Fibroblast of skin of right quadriceps (primary cell): ENCODE measurements around the gene SURF4.

Source experiments
- DNase-seq: peaks from one replicate; pipeline ENCODE4 v3.0.0-alpha.2; 2013

Gene SURF4

DNA sequence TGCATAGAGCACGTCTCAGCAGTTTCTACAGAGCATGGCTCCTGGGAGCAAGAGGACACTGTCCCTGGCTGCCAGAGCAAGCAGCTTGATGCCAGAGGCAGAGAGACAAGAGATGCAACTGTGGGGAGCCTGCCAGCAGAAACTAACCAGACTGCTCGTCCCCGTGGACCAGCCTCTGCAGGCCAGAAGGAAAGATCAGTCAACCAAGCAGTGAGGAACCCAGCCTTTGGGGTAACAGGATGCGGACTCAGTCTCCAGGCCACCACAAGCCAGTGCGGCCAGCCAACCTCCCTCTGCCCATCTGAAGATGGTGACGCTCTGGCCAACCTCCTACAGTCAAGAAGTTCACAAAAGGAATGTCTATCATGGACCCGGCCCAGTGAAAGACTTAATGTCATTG, 3.7 kb downstream of the SURF4 start:
- DNase-seq: no peak

DNA sequence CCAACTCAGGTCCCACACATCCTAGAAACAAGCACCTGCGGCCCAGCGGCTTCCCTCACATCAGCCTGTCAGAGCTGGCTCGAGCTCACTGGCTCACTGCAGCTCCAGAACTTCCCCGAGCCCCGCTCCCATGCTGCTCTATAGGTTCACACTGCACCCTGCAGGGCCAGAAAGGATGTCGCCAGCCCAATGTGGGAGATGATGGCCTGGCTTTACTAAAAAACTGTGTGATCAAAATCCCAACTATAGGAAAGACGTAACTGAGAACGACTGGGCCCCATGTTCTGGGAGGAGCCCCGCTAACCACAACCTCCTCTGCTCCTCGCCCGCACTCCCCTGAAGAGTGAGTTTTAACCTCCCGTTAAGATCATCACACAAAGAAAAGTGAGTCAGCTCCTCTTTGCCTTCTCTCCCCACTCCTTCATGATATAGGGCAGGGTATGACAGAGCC, 4.6 kb downstream of the SURF4 start:
- DNase-seq: peak; percentile 22

DNA sequence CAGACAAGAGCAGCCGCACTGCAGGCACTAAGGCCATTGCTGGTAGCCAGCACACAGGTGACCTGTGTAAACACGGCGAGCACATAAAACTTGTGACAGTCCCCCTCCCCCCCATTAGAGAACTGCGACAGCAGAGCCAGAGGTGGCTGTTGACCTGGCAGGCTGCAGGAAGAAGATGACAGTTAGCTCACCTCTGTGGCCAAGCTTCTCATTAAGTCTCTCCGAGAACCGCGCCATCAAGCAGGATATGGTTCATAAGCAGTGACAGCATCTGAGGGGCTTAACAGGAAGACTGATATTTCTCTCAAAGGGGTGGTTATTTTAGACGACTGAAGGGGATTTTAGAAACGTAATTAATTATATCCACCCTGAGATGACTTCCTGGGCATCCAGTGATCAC, 5.2 kb downstream of the SURF4 start:
- no peak for DNase-seq

DNA sequence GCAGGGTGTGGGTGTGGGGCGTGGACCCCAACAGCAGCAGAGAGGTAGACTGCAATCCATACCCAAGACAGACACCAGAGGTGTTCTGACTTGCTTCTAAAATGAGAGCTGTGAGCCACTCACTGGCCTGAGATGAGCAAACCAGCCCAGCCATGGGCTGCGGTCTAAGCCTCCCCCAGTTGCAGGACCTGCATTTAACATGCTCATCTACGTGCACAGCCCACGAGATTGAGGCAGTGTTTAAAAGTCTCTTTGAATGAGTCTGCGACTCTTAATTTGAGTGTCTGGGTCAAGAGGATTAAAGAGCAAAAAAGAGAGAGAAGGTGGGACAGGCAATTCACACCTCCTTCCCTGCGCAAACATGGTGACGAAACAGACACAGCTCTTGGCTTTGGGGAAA, 5.9 kb downstream of the SURF4 start:
- no peak for DNase-seq

DNA sequence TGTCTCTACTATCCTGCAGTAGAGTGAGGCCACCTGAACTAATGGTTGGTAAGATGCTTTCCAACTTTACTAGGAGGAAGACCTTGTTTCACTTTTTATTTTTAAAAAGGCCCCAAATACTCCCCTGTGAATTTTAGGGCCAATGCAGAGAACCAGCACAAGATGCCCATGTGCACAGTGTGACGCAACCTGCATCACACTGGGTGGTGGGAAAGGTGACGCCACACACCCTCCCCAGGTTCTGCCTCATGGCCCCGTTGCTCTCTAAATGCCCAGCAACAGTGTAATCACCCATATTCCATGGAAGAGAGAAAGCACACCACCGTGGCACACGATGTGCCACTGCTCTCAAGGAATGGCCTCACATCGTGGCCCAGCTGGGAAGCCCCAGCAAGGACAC, 6.4 kb downstream of the SURF4 start:
- DNase-seq: no peak

DNA sequence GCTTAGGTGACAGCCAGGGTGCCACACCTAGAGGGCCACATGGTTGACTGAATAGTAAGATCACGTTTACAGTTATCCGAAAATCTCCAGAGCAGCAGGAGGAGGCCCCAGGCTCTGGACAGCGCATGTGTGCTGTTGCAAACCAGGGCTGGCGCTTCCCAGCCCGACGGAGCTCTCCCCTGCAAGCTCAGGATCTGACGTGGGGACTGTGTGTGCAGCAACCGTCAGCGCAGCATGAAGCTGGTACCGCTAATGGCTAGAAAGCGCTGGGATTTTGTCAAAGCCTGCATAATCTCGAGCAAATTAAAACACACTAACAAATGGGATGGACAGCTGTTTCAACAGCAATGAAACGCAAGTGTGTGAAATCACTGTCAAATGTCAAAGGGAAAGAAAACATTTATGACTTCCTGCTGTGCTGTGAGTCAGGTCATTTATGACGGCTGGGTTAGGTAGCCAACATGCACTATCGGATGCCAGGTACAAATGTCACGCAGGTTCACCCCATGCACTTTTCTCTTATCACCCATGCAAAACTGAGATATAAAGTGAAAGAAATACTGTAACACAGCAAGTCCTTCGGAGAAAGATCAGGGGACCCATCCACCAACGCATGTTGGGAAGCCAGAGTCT, 7.5 kb downstream of the SURF4 start:
- DNase-seq: no peak

DNA sequence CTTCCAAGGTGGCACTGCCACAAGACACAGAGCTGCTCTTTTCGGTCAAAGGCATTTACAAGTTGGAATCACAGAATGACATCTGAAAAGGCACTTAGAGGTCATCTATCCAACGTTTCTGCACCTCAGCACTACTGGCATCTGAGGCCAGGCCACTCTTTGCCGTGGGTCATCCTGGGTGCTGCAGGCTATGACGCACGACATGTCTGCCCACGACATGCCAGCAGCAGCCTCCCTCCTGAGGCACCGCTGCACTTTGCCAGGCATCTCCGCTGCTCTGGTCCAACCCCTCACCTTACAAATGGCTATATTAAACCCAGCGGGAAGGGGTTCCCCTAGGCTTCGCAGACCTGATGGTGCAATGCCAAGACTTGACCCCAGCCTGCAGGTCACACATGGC, 8.1 kb downstream of the SURF4 start:
- DNase-seq: no peak

DNA sequence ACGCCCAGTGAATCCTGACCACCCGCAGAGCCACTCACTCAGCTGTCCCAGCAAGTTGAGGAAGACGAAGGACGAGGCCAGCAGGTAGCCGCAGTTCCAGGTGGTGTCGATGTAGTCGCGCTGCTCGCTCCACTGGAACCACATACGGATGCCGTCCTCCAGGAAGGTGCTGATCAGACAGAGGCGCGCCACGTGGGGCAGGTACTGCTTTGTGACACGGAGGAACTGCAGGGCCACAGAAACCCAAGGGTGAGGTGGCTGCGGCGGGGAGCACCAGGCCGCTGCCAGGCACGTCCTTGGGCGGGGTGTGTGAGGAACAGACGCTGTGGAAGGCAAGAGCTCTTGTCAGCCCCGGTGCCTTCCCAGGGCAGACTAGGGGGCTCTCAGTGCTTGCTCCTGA, 8.6 kb downstream of the SURF4 start:
- no peak for DNase-seq

DNA sequence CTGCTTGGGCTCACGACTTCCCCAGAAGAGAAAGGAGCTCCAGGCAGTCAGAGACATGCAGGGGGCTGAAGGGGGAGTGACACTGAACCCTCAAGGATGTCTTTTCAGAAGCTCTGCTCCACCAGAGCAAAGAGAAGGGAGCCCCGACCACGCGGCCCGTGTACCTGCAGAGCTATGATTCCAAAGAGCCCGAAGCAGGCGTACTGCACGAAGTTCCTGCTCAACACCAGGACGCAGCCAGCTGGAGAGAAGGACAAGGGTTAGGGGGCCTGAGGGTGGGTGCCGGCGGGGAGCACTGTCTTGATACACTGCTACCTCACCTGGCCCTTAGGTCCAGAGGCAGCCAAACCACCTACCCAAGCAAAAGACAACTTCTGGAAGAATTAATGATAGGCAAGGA, 9.4 kb downstream of the SURF4 start:
- DNase-seq: no peak

DNA sequence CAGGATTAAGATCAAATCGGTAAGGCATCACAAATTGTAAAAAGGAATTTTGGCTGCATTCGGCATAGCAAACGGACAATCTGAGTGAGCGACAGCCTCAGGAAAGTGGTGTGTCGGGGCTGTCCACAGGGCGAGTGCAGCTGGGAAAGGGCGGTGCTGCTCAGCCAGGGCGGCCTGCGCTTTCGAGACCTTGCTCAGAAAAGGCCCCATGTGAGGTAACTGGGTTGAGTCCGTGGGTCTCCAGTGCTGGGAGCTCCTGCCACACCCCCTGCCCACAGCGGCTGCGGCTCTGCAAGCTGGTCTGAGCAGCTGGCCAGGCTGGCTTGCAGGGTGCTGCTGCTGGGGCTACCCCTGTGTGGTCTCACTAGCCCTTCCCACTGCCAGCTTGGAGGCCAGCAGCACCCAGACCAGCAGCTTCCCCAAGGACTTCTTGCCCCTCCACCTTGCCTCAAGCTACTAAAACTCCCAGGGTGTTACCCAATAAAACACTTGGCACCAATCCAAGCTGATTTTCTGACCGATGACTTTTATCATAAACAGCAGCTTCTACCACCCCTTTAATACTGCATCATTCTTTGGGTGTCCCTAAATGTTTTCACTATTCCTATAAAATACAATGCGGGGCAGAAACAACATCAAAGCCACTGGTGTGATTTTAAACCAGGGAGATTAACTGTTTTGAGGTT, 13.4 kb downstream of the SURF4 start:
- no peak for DNase-seq

DNA sequence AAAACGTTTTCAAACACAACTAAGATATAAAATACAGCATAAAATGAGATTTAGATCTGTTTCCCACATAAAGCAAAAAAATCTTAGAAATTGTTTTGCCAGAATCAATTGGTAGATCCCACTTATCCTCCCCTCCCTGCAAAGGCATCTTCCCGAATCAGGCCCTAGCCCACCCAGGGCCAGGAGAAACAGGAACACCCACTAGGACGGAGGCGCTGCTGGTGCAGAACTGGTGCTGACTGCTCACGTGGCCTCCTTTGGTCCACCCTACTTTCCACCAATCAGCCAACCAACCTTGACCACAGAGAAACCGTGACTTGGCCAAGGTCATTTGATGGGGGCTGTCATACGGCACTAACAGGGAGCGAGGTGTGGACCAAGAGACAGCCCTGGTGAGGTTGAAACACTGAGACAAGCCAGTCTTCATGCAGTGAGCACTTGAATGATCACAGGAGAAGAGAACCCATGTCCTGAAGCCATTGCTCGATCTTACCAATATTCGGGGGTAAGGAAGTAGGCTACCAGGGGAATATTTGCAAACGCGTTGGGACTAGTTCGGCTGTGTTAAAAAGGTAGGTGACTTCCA, 14.3 kb downstream of the SURF4 start:
- no peak for DNase-seq

DNA sequence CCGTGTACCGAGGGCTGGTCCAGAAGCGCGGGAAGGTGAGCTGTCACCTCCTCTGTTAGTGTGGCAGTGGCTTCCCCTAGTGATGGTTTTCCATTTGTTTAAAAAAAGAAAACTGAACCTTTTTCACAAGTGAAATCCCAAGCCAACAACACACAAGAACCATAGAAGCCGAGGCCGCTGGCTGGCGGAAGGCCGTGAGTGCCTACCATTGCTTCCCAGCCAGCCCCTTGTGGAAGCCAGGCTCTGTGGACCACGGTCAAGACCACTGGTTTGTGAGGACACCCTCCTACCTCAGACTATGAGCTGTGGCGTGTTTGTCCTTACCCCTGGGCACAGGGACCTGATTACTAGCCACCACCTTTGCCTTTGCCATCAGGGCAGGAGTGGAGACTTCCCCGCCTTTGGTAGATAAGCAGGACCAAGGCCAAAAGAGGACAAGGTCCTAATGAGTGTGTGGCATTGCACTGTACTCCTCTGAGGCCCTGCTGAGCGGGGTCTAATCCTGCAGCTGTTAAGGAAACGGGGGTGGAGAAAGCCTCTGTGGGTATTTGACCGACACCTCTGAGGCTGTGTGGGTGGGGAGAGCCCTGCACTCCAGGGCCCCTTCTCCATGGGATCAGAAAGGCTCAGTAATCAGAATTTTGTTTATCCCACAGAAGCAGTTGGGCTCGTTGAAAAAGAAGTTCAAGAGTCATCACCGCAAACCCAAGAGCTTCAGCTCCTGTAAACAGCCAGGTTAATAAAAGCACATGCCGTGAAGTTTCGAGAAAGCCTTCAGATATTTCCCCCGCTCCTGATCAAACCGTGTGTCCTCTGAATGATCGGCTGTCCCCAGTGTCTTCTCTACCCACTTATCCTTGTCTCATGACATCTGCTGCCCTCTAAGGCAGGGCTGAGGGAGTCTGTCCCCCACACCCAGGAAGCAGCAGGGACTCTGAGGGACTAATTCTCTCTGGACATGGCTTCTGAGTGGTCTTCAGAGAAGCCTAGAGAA, 15.2 kb downstream of the SURF4 start:
- no peak for DNase-seq

DNA sequence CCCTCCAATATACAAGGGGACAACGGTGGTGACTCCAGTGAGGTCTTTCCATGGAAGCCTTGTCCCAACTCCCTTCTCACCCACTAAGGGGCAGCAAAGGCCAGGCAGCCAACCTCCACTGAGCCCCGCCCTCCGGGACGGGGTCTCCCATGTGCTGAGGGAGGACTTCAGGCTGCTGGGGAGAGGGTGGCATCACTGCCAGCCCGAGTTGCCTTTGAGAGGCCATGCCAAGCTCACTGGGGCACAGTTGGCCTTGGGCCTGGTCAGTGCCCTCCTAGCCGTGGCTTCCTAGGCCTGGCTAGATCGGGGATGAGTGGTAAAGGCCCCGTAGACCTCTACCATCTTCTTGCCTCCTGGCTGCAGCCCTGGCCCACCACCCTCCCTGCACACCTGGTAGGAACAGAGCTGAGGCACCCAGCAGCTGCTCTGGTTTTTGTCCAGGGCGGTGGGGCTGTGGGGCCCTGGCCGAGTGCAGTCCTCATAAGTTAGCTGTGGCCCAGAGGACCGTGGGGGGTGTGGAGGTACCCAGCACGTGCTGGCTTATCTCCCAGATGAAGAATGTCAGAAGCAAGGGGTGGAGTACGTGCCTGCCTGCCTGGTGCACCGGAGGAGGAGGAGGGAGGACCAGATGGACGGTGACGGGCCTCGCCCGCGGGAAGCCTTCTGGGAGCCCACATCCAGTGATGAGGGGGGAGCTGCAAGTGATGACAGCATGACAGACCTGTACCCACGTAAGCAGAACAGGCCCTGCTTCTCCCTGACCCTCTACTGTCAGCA, 16.3 kb downstream of the SURF4 start:
- DNase-seq: no peak

DNA sequence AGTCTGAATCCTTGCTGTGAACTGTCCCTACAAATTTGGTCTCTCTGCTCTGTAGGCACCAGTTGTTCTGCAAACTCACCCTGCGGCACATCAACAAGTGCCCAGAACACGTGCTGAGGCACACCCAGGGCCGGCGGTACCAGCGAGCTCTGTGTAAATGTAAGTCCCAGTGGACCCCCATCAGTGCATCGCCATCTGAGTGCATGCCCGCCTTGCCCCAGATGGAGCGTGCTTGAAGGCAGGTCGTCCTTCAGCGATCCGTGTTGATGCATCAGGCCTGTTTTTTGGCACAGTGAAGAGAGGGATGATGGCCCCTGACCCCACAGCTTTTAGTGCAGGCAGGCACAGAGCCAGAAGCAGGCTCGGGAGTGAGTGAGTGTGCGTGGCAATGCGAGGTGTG, 18.2 kb downstream of the SURF4 start:
- no peak for DNase-seq

DNA sequence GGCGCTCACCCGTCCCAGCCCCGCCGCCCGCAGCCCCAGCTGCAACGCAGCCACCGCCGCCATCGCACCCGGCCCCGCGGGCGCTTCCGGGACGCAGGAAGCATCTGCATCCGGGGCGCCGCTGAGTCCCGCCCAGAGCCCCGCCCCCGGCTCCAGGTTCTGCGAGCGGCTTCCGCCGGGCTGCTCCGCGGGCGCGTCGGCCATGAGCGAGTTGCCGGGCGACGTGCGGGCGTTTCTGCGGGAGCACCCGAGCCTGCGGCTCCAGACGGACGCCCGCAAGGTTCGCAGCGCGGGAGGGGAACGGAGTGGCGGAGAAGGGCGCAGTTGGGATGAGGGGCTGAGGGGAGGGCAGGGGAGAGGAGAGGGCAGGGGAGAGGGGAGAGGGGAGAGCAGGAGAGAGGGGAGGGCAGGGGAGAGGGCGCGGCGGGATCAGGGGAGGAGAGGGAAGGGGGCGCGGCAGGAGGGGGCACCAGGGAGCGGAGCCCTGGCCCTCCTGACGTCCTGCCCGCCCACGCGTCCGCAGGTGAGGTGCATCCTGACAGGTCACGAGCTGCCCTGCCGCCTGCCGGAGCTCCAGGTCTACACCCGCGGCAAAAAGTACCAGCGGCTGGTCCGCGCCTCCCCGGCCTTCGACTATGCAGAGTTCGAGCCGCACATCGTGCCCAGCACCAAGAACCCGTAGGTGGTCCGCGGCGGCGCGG, 19.3 kb downstream of the SURF4 start, which contains the start of the genes SURF1 and SURF2:
Gene SURF1 (minus strand): TSS at position 97 of the 701 bp plus-strand sequence. CDS start 34 bp downstream, at position 63.
Gene SURF2 (plus strand): TSS at position 160 of the 701 bp plus-strand sequence. CDS start 43 bp downstream, at position 203.
- DNase-seq: peak; percentile 72

DNA sequence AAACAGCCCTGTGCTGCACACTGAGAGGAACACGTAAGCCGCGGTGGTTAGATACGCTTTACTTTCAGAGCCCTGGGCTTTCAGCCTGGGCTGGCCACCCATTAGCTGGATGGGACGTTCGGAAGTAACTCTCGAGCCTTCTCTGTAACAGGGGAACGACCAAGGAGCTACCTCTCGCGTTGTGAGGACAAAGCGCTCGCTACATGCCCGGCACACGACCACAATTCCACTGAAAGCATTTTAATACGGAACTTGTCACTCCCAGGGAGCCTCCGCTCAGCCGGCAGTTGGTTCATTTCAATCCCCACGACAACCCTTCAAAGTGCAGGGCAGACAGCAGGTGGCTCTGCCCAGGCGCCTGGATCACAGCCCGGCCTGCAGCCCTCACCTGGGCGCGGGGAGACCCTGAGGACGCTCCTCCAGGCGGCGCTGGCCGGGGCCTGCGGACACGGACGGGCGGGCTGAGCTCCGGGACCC, 19.9 kb downstream of the SURF4 start:
- no peak for DNase-seq

DNA sequence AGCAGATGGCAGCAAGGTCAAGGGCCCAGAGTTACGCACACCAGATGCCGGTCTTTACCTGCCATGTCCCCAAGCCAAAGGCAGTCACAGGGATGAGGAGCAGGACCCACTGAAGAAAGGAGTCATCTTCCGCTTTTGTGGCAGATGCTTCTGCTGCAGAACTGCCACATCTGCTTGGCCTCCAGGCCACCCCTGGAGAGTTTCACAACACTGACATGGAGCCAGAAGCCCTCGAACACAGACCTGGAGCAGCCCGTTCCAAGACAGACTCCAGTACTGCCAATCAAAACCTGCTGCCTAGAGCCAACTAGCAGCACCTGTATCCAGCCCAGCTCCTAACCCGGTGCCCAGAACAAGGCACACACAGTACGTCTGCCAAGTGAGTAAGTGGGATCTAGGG, 21.1 kb downstream of the SURF4 start:
- no peak for DNase-seq

DNA sequence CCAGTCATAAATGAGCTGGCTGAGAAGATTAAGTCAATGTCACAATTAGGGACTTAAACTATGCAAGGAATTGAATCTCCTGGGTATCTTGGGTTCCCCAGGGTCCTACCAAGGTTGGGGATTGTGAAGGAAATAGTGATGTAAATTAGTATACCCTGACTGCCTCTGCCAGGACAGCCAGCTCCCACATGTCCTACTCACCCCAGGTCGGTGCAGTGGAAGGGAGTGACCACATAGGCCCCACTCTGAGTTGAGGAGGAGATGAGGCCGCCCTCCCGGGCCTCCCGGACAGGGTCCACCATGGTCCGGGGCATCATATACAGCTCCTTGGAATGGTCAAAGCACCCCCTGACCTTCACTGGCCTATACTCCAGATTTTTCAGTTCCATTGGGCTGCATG, 22.3 kb downstream of the SURF4 start:
- DNase-seq: no peak

DNA sequence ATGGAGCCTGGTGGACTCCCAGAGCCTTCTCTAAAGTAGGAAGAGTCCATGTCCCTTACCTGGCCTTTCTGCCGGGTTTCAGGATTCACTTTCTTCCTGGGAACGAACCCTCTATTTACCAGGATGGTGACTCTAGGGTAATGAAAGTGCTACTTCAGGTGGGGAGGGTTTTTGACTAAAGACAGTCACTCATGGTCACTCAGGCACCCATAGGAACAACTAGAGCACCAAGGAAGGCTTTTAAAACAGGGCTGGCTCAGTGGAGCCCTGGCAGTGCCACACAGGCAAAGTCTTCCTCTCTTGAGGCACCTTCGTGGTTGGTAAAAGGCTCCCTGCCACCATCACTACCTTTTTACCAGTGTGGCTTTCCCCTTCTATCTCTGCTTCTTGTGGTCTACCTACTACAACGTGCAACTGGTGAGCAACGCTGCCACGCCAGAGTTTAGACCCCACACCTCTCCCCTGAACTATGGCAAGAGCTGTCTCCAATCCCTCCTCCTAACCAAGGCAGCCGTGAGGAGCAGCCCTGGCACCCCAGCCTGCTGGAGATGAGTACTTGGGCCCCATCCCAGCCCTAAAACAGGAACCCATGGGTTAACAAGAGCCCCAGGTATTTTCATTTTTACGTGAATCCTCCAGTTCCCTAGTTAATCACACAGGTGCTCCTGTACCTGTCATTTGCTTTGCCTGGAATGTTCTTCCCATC, 23.1 kb downstream of the SURF4 start:
- DNase-seq: no peak

DNA sequence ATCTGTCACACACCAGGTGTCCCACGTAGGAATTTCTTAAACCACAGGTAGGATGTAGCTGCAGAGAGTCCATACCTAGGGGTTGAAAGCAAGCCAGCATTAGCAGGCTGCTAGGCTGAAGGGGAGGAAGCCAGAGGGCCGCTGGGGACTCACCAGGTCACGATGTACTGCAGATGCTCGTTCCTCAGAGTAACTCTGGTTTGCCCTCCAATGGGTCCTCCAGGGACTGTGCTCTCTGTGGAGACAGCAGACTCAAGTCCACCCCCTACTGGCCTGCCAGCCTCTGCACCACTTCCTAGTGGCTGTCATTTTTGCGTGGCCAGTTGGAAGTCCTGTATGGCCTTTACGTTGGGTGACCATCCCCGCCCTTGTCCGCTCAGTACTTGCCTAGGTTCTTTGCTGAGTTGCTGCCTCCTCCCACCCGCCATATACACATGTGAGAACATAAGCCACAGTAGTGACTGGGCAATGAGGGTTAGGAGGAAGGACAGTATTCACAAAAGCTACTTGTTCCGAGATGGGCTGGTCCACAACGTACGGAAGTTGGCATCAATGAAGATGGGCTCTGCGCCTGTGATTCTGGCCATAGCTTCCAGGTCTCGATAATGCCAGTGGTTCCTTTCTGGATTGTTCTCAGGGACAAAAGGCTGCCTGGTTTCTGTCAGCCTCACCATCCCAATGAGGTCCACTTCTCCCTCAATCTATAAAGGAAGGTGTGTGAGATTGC, 23.8 kb downstream of the SURF4 start:
- peak; percentile 62 for DNase-seq
